Neural cell (in vitro differentiated cells): ENCODE results near the gene CIART. TPM values are rescaled to one million over a fixed set of nuclear protein-coding genes. Genes with fewer than 3 reads are reported as not detected.
A peak's percentile ranks its signal among the peaks of the same experiment; 100 is the strongest.

Experiments used
- H2AFZ ChIP-seq: fragments of 200-600, 300-800 bp; sonication (generic), shearing (Covaris generic); 2 replicates; pipeline ENCODE4 v1.6.0; 2014; ENCODE audit warnings: low read depth, mild to moderate bottlenecking, antibody characterized with exemption, low read length, moderate library complexity
- H3F3A ChIP-seq: fragments of 200-600 bp; shearing (Covaris generic); 2 replicates; pipeline ENCODE4 v1.6.1; 2016; ENCODE audit warnings: mild to moderate bottlenecking, moderate library complexity, mixed read lengths, antibody characterized with exemption, low read length; ENCODE audit not compliant: insufficient read depth, poor library complexity, severe bottlenecking
- H3K27ac ChIP-seq: fragments of 200-600, 300-800 bp; sonication (generic), shearing (Covaris generic); 2 replicates; pipeline ENCODE4 v1.5.1; 2014; ENCODE audit warnings: mild to moderate bottlenecking, low read length, moderate library complexity
- H3K27me3 ChIP-seq: fragments of 300-800, 200-600 bp; sonication (generic), shearing (Covaris generic); 2 replicates; pipeline ENCODE4 v1.6.0; 2014; ENCODE audit warnings: mild to moderate bottlenecking, low read depth, low read length, moderate library complexity; ENCODE audit not compliant: insufficient read depth
- H3K36me3 ChIP-seq: fragments of 300-800, 200-600 bp; sonication (generic), shearing (Covaris generic); 2 replicates; pipeline ENCODE4 v1.5.1; 2014; ENCODE audit warnings: mild to moderate bottlenecking, antibody characterized with exemption, low read length, moderate library complexity; ENCODE audit not compliant: insufficient read depth
- H3K4me2 ChIP-seq: fragments of 300-800, 200-600 bp; sonication (generic), shearing (Covaris generic); 2 replicates; pipeline ENCODE4 v1.6.0; 2014; ENCODE audit warnings: mild to moderate bottlenecking, low read length
- H3K4me3 ChIP-seq: fragments of 300-800, 200-600 bp; sonication (generic), shearing (Covaris generic); 2 replicates; pipeline ENCODE4 v1.5.1; 2014; ENCODE audit warnings: mild to moderate bottlenecking, low read length, moderate library complexity
- H3K79me2 ChIP-seq: fragments of 200-600 bp; shearing (Covaris generic); replicated peaks from 2 replicates; pipeline ENCODE4 v1.6.0; 2014; ENCODE audit warnings: mild to moderate bottlenecking, low read length, moderate library complexity; ENCODE audit not compliant: insufficient read depth
- H3K9ac ChIP-seq: fragments of 300-800, 200-600 bp; sonication (generic), shearing (Covaris generic); 2 replicates; pipeline ENCODE4 v1.6.1; 2016; ENCODE audit warnings: mild to moderate bottlenecking, low read length, mixed read lengths
- H3K9me2 ChIP-seq: fragments of 200-600 bp; shearing (Covaris generic); 2 replicates; pipeline ENCODE4 v1.6.1; 2016; ENCODE audit warnings: mild to moderate bottlenecking, low read length, mixed read lengths; ENCODE audit not compliant: insufficient read depth
- H3K9me3 ChIP-seq: fragments of 200-600, 300-800 bp; sonication (generic), shearing (Covaris generic); 2 replicates; pipeline ENCODE4 v1.6.1; 2016; ENCODE audit warnings: mild to moderate bottlenecking, mixed run types, low read length, moderate library complexity, mixed read lengths
- H4K20me1 ChIP-seq: fragments of 200-600 bp; shearing (Covaris generic); 2 replicates; pipeline ENCODE4 v1.6.1; 2016; ENCODE audit warnings: mild to moderate bottlenecking, mixed run types; ENCODE audit not compliant: insufficient read depth
- CTCF ChIP-seq: fragments of 450-650 bp; IDR thresholded peaks from 2 replicates; pipeline ENCODE4 v1.5.1; 2014; ENCODE audit warnings: antibody characterized with exemption, mild to moderate bottlenecking, moderate library complexity; ENCODE audit not compliant: poor library complexity, severe bottlenecking
- EP300 ChIP-seq: fragments of 450-650 bp; conservative IDR thresholded peaks from 2 replicates; pipeline ENCODE4 v1.6.1; 2014; ENCODE audit warnings: antibody characterized with exemption, mild to moderate bottlenecking, moderate library complexity; ENCODE audit not compliant: poor library complexity, severe bottlenecking
- EZH2 ChIP-seq: fragments of 200-600, 300-800 bp; shearing (Covaris generic), sonication (generic); IDR thresholded peaks from 2 replicates; pipeline ENCODE4 v1.6.1; 2014; ENCODE audit warnings: antibody characterized with exemption, low read length, borderline replicate concordance, mild to moderate bottlenecking; ENCODE audit not compliant: insufficient read depth, poor library complexity, severe bottlenecking
- MXI1 ChIP-seq: fragments of 450-650 bp; conservative IDR thresholded peaks from 2 replicates; pipeline ENCODE4 v1.6.1; 2014; ENCODE audit warnings: antibody characterized with exemption, mild to moderate bottlenecking; ENCODE audit not compliant: poor library complexity, severe bottlenecking
- POLR2AphosphoS5 ChIP-seq: IDR thresholded peaks from 2 replicates; pipeline ENCODE4 v1.6.1; 2012
- RAD21 ChIP-seq: fragments of 450-650 bp; conservative IDR thresholded peaks from 2 replicates; pipeline ENCODE4 v1.6.1; 2014; ENCODE audit warnings: antibody characterized with exemption, mild to moderate bottlenecking, moderate library complexity
- REST ChIP-seq: IDR thresholded peaks from 2 replicates; pipeline ENCODE4 v1.6.1; 2012; ENCODE audit warnings: borderline replicate concordance
- SMC3 ChIP-seq: fragments of 450-650 bp; conservative IDR thresholded peaks from 2 replicates; pipeline ENCODE4 v1.6.1; 2014; ENCODE audit warnings: antibody characterized with exemption, mild to moderate bottlenecking, moderate library complexity; ENCODE audit not compliant: poor library complexity
- TAF1 ChIP-seq: IDR thresholded peaks from 2 replicates; pipeline ENCODE4 v1.6.1; 2012; ENCODE audit warnings: low read depth
- polyA plus RNA-seq: library from polyadenylated mRNA; depleted of rRNA; stranded (reverse); fragments of >200 nt; gene quantifications from 2 replicates; pipeline ENCODE4 v1.2.3, GENCODE V29; 2014

CIART gene
- polyA plus RNA-seq, 1 donor from 2014 or later: 7.3 TPM

- Histone ChIP-seq H3K9me3 (no peaks in the 10 kb centered on the region), H3F3A (no peaks in the 10 kb centered on the region), H3K4me2 (no peak within 1 kb of the TSS), H3K27me3 (no peaks in the 10 kb centered on the region), H3K36me3 (no peaks in the 10 kb centered on the region), H3K79me2 (no peaks in the 10 kb centered on the region), H3K9me2 (no peaks in the 10 kb centered on the region), H3K9ac (peak within 1 kb of the TSS; percentile 37), H4K20me1 (no peaks in the 10 kb centered on the region), H3K4me3 (peak within 1 kb of the TSS; percentile 35), H3K27ac (no peak within 1 kb of the TSS), H2AFZ (peak within 1 kb of the TSS; percentile 40)
- TF ChIP-seq EZH2: no peak
- no peak for TF ChIP-seq CTCF
- TF ChIP-seq TAF1: no peak
- TF ChIP-seq POLR2AphosphoS5: no peak
- TF ChIP-seq MXI1: no peak
- TF ChIP-seq RAD21: no peak
- TF ChIP-seq EP300: no peak
- TF ChIP-seq SMC3: no peak
- no peak for TF ChIP-seq REST
These were observed 24.4 kb upstream of the CIART start, which contains the start of gene CA14 for GRCh38 chr1:150257624-150258585. TSS of gene CA14 (plus strand) at chr1:150257774. CDS start at chr1:150258129, 355 bp downstream.

GRCh38 chr1:150259217-150259616, 23.1 kb upstream of the CIART start:
- no peak overlapping the region for H3K4me2 ChIP-seq
- H3K9ac ChIP-seq: no peak overlapping the region

More at GRCh38 chr1:150259217-150259616, 23.1 kb upstream of the CIART start:
- Histone ChIP-seq H2AFZ (no peak overlapping the region), H3K4me3 (no peak overlapping the region), H3K79me2 (no peaks in the 10 kb centered on the region), H3F3A (no peaks in the 10 kb centered on the region), H3K27ac (no peak overlapping the region), H3K9me2 (no peaks in the 10 kb centered on the region), H3K27me3 (no peaks in the 10 kb centered on the region), H4K20me1 (no peaks in the 10 kb centered on the region), H3K36me3 (no peaks in the 10 kb centered on the region), H3K9me3 (no peaks in the 10 kb centered on the region)
- no peak for TF ChIP-seq TAF1
- TF ChIP-seq POLR2AphosphoS5: no peak
- no peak for TF ChIP-seq RAD21
- no peak for TF ChIP-seq REST
- no peak for TF ChIP-seq EZH2
- no peak for TF ChIP-seq SMC3
- TF ChIP-seq MXI1: no peak
- TF ChIP-seq CTCF: no peak
- no peak for TF ChIP-seq EP300
